ENCODE data around the gene FAM234A.

Gene FAM234A

DNA sequence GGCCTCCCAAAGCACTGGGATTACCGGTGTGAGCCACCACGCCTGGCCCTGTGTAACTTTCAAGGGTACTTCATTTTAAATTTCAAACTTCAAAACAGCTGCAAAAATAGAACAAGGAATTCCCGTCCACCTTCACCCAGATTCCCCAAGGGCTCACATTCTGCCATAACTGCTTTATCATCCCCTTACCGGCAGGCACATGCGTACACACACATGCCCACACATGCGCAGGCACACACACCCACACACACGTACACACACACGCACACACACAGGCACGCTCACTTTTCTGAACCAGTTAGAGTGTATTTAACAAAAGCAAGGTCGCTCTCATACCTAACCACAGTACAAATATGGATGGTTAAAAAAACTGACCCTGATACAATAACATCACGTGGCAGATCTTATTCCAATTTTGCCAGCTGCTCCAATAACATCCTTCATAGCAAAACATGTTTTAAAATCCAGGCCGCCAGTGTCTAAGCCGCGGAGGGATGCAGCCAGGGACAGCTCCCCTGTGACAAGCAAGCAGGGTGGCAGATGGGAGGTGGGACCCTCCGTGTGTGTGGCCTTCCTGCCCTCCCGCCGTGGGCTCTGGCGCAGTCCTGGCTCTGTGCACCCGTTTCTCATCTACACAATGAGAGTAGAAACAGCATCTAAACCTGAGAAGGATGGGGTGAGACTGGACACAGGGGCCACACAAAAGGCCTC is 71.5 kb downstream of the FAM234A start:
- no peak for DNase-seq

DNA sequence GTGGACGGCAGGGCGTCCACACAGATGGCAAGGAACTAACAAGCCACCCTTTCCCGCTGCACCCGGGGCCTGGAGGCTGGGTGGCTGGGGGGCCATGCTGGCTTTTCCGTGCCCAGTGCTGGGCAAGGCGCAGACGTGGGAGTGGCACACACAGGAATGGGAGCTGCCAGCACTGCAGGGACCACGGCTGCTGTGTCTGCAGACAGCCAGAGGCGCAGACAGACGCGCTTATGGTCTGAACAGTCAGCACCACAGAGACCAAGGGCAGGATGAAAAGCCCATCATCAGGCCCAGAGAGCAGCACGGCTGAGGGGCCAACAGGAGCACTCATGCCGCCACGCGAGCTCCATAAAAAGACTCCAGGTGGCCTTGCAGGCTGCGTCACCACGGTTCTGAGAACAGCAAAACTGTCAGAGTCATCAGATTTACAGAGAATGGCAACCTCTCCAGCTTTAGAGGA is 72.3 kb downstream of the FAM234A start:
- no peak for DNase-seq

GRCh38 chr16:307691-308312 is 73.2 kb downstream of the FAM234A start:
- no peak for DNase-seq

- DNase-seq = no peak
These were observed 74.9 kb downstream of the FAM234A start for GRCh38 chr16:309476-309875.

DNA sequence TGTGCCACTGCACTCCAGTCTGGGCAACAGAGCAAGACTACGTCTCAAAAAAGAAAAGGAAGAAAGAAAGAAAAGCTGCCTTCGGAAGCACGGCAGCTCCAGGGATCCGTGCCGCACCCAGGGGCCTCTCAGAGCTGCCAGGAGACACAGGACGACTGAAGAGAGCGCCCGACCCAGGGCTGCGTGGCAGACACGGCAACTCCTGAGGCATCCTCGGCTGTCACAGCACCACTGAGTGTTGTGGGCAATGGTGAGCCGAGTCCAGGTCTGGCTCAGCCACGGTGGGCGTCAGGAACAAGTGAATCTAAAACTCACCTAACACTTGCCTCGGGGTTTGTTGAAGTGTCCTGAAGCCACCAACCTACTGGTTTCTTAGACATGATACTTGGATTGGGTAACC is 77.1 kb downstream of the FAM234A start:
- DNase-seq = no peak

DNA sequence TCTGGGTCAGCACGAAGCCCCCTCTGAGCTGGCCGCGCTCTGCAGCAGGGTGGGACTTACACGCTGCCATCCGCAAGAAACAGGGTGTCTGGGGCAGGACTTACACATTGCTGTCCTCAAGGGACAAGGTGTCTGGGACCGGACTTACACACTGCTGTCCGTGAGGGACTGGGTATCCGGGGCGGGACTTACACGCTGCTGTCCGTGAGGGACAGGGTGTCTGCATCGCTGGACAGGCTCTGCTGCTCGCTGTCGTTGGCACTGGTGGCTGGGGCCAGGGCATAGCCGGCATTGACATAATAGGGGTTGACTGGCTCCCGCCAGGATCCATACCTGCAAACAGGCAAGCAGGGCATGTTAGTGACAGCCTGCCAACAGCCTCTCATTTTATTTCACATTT is 79.7 kb downstream of the FAM234A start:
- no peak for DNase-seq

GRCh38 chr16:314795-315299 is 80.2 kb downstream of the FAM234A start:
- no peak for DNase-seq

Data from COR-L47 (cell line).